ENCODE measurements around the gene APP.

Gene APP

GRCh38 chr21:25967901-25968438 is 202.6 kb downstream of the APP start:
- DNase-seq, result no peak

- no peak for DNase-seq
Measured at GRCh38 chr21:25967181-25967900, 203.2 kb downstream of the APP start.

GRCh38 chr21:25965951-25966707 is 204.4 kb downstream of the APP start:
- DNase-seq, result no peak

GRCh38 chr21:25964926-25965325 is 205.6 kb downstream of the APP start:
- DNase-seq, result no peak

- no peak for DNase-seq
Measured at GRCh38 chr21:25964015-25964414, 206.6 kb downstream of the APP start.

GRCh38 chr21:25963181-25963580 is 207.4 kb downstream of the APP start:
- peak in 1 of 2 experiments; percentile 44 for DNase-seq

GRCh38 chr21:25961042-25961441 is 209.5 kb downstream of the APP start:
- no peak for DNase-seq

- no peak for DNase-seq
Measured at GRCh38 chr21:25960402-25960801, 210.2 kb downstream of the APP start.

GRCh38 chr21:25959799-25960198 is 210.8 kb downstream of the APP start:
- no peak for DNase-seq

GRCh38 chr21:25956993-25957714 is 213.4 kb downstream of the APP start:
- DNase-seq, result no peak

- DNase-seq, result no peak
Measured at GRCh38 chr21:25955646-25956045, 214.9 kb downstream of the APP start.

GRCh38 chr21:25953659-25954058 is 216.9 kb downstream of the APP start:
- no peak for DNase-seq

GRCh38 chr21:25953196-25953595 is 217.4 kb downstream of the APP start:
- no peak for DNase-seq

GRCh38 chr21:25952306-25952705 is 218.3 kb downstream of the APP start:
- DNase-seq, result no peak

- DNase-seq, result no peak
Measured at GRCh38 chr21:25949701-25950100, 220.9 kb downstream of the APP start.

GRCh38 chr21:25944672-25945213 is 225.8 kb downstream of the APP start:
- DNase-seq, result no peak

- no peak for DNase-seq
Measured at GRCh38 chr21:25944082-25944481, 226.5 kb downstream of the APP start.

- no peak for DNase-seq
Measured at GRCh38 chr21:25942135-25942534, 228.4 kb downstream of the APP start.

GRCh38 chr21:25939396-25939761 is 231.2 kb downstream of the APP start:
- no peak for DNase-seq

- DNase-seq, result no peak
Measured at GRCh38 chr21:25938658-25939395, 231.7 kb downstream of the APP start.

GRCh38 chr21:25936776-25937175 is 233.8 kb downstream of the APP start:
- DNase-seq, result no peak

- peak; percentile 78 to 89 for DNase-seq
Measured at GRCh38 chr21:25934771-25935224, 235.8 kb downstream of the APP start.
